ENCODE results near the gene MZB1.

DNA sequence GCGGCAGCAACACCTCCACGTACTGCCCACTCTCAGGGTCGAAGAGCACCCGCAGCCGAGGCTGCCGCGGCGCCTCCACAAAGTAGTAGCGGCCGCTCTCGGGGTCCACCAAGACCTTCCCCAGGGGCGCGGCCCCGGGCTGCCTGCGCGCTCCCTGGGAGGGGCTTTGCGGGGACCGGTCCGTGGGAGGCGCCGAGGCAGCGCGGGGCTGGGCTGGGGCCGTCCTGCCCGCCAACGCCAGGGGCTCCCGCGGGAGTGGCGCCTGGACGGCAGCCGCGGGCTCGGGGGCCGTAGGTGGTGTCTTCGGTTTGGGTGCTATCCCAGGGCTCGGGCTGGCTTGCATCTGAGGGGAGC lies 2.6 kb upstream of the MZB1 start:
- TF ChIP-seq, protein P1, sequence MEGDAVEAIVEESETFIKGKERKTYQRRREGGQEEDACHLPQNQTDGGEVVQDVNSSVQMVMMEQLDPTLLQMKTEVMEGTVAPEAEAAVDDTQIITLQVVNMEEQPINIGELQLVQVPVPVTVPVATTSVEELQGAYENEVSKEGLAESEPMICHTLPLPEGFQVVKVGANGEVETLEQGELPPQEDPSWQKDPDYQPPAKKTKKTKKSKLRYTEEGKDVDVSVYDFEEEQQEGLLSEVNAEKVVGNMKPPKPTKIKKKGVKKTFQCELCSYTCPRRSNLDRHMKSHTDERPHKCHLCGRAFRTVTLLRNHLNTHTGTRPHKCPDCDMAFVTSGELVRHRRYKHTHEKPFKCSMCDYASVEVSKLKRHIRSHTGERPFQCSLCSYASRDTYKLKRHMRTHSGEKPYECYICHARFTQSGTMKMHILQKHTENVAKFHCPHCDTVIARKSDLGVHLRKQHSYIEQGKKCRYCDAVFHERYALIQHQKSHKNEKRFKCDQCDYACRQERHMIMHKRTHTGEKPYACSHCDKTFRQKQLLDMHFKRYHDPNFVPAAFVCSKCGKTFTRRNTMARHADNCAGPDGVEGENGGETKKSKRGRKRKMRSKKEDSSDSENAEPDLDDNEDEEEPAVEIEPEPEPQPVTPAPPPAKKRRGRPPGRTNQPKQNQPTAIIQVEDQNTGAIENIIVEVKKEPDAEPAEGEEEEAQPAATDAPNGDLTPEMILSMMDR (IDR thresholded peaks at IDR 0.05) = no peak
- TF ChIP-seq POLR2A (IDR thresholded peaks at IDR 0.05) (peak in 1 of 4 donors; percentile 15), POLR2AphosphoS5 (IDR thresholded peaks at IDR 0.05) (no peak), EP300 (IDR thresholded peaks at IDR 0.05) (no peak)
